SU-DHL-6 (cell line): ENCODE results near the gene AGBL4.

Experiments
- H2AFZ ChIP-seq: fragments of 200-600 bp; sonication (generic); 2 replicates; pipeline ENCODE4 v1.6.1; 2014; ENCODE audit warnings: low read depth, mild to moderate bottlenecking, moderate library complexity, mixed read lengths, antibody characterized with exemption, low read length; ENCODE audit not compliant: severe bottlenecking
- H3F3A ChIP-seq: fragments of 200-600 bp; shearing (Covaris generic); 2 replicates; pipeline ENCODE4 v1.6.0; 2016; ENCODE audit warnings: antibody characterized with exemption, mild to moderate bottlenecking; ENCODE audit not compliant: insufficient read depth
- H3K27ac ChIP-seq: fragments of 200-600 bp; sonication (generic); 2 replicates; pipeline ENCODE4 v1.5.1; 2016; ENCODE audit warnings: low read depth, mild to moderate bottlenecking, low read length, moderate library complexity, mixed read lengths
- H3K27me3 ChIP-seq: fragments of 200-600 bp; sonication (generic), shearing (Covaris generic); 2 replicates; pipeline ENCODE4 v1.6.0; 2014; ENCODE audit warnings: mild to moderate bottlenecking, low read length
- H3K36me3 ChIP-seq: fragments of 200-600 bp; sonication (generic); 2 replicates; pipeline ENCODE4 v1.6.1; 2014; ENCODE audit warnings: mild to moderate bottlenecking, low read length, mixed read lengths
- H3K4me2 ChIP-seq: fragments of 300-600, 200-600 bp; shearing (Covaris generic), sonication (generic); 2 replicates; pipeline ENCODE4 v1.6.0; 2014; ENCODE audit warnings: low read length, low read depth, mild to moderate bottlenecking; ENCODE audit not compliant: poor library complexity, severe bottlenecking
- H3K4me3 ChIP-seq: fragments of 200-600 bp; sonication (generic); 2 replicates; pipeline ENCODE4 v1.5.1; 2014; ENCODE audit warnings: antibody characterized with exemption, low read length, mild to moderate bottlenecking, mixed read lengths; ENCODE audit not compliant: insufficient read depth, poor library complexity, severe bottlenecking
- H3K79me2 ChIP-seq: fragments of 200-600 bp; sonication (generic); 2 replicates; pipeline ENCODE4 v1.6.1; 2014; ENCODE audit warnings: mild to moderate bottlenecking, low read length, moderate library complexity; ENCODE audit not compliant: insufficient read depth
- H3K9ac ChIP-seq: fragments of 200-600 bp; sonication (generic); 2 replicates; pipeline ENCODE4 v1.7.0; 2014; ENCODE audit warnings: mild to moderate bottlenecking, low read length
- H3K9me2 ChIP-seq: fragments of 200-600 bp; sonication (generic); replicated peaks from 2 replicates; pipeline ENCODE4 v1.6.1; 2014; ENCODE audit warnings: low read length; ENCODE audit not compliant: insufficient read depth
- H3K9me3 ChIP-seq: fragments of 200-600 bp; sonication (generic); 2 replicates; pipeline ENCODE4 v1.6.1; 2014; ENCODE audit warnings: low read length, mixed read lengths; ENCODE audit not compliant: insufficient read depth
- H4K20me1 ChIP-seq: fragments of 200-600 bp; sonication (generic); 2 replicates; pipeline ENCODE4 v1.6.1; 2014; ENCODE audit warnings: low read depth, mild to moderate bottlenecking, antibody characterized with exemption, low read length, moderate library complexity, mixed read lengths
- CTCF ChIP-seq: fragments of 200-600 bp; sonication (generic); IDR thresholded peaks from one replicate; pipeline ENCODE4 v1.5.1; 2017; ENCODE audit warnings: antibody characterized with exemption, mild to moderate bottlenecking, low read length, moderate library complexity; ENCODE audit not compliant: insufficient read depth, poor library complexity, severe bottlenecking
- EZH2phosphoT487 ChIP-seq: fragments of 200-600 bp; sonication (generic), shearing (Covaris generic); conservative IDR thresholded peaks from 2 replicates; pipeline ENCODE4 v1.6.1; 2018; ENCODE audit warnings: mild to moderate bottlenecking, antibody characterized with exemption, low read length, moderate library complexity, mixed read lengths

Gene AGBL4

GRCh38 chr1:48499211-48499735 is 1524.5 kb downstream of the AGBL4 start:
- Histone ChIP-seq H3K9me2 (no peaks in the 10 kb centered on the region), H3K27me3 (no peaks in the 10 kb centered on the region), H3K4me2 (no peak overlapping the region), H3K79me2 (no peaks in the 10 kb centered on the region), H3F3A (no peaks in the 10 kb centered on the region), H2AFZ (no peak overlapping the region), H3K27ac (no peak overlapping the region), H3K36me3 (no peaks in the 10 kb centered on the region), H3K4me3 (no peak overlapping the region), H3K9ac (no peak overlapping the region), H4K20me1 (no peaks in the 10 kb centered on the region), H3K9me3 (no peaks in the 10 kb centered on the region)
- TF ChIP-seq EZH2phosphoT487 (no peak), CTCF (no peak)

- H3K4me2 ChIP-seq, result no peak overlapping the region
- no peaks in the 10 kb centered on the region for H3K79me2 ChIP-seq
- no peak overlapping the region for H2AFZ ChIP-seq
- no peaks in the 10 kb centered on the region for H3K27me3 ChIP-seq
- H3K9ac ChIP-seq, result no peak overlapping the region
- no peaks in the 10 kb centered on the region for H3F3A ChIP-seq
- no peaks in the 10 kb centered on the region for H3K9me3 ChIP-seq
- no peak overlapping the region for H3K27ac ChIP-seq
- H3K4me3 ChIP-seq, result no peak overlapping the region
- no peaks in the 10 kb centered on the region for H3K9me2 ChIP-seq
- no peaks in the 10 kb centered on the region for H3K36me3 ChIP-seq
- no peak for TF ChIP-seq EZH2phosphoT487
- TF ChIP-seq CTCF, result peak; percentile 82
- H4K20me1 ChIP-seq, result no peaks in the 10 kb centered on the region
These were observed 1525.5 kb downstream of the AGBL4 start for GRCh38 chr1:48498096-48498791.

GRCh38 chr1:48495911-48496310 is 1527.8 kb downstream of the AGBL4 start:
- H3K27ac ChIP-seq, result no peak overlapping the region
- H3K79me2 ChIP-seq, result no peaks in the 10 kb centered on the region
- no peaks in the 10 kb centered on the region for H4K20me1 ChIP-seq
- H3K9me2 ChIP-seq, result no peaks in the 10 kb centered on the region
- TF ChIP-seq CTCF (no peak), EZH2phosphoT487 (no peak)
- H3K9ac ChIP-seq, result no peak overlapping the region
- no peaks in the 10 kb centered on the region for H3F3A ChIP-seq
- H3K4me2 ChIP-seq, result no peak overlapping the region
- H2AFZ ChIP-seq, result no peak overlapping the region
- no peaks in the 10 kb centered on the region for H3K9me3 ChIP-seq
- no peak overlapping the region for H3K4me3 ChIP-seq
- H3K27me3 ChIP-seq, result no peaks in the 10 kb centered on the region
- H3K36me3 ChIP-seq, result no peaks in the 10 kb centered on the region
